NCI-H1694 (cell line): ENCODE measurements around the gene MTCL1.

Experiments
- DNase-seq: peaks from one replicate; lab custom pipeline; 2025; lab: John Stamatoyannopoulos, UW

Gene MTCL1

GRCh38 chr18:8794156-8794933 lies 89.0 kb downstream of the MTCL1 start:
- DNase-seq: no peak

- DNase-seq: no peak
Measured at GRCh38 chr18:8794934-8795280, 89.6 kb downstream of the MTCL1 start.

- no peak for DNase-seq
Measured at GRCh38 chr18:8795586-8796325, 90.4 kb downstream of the MTCL1 start.

- no peak for DNase-seq
Measured at GRCh38 chr18:8797206-8797605, 91.8 kb downstream of the MTCL1 start.

GRCh38 chr18:8799001-8799400 lies 93.6 kb downstream of the MTCL1 start:
- peak; percentile 44 for DNase-seq

- peak; percentile 70 for DNase-seq
Measured at GRCh38 chr18:8799596-8800441, 94.5 kb downstream of the MTCL1 start.

GRCh38 chr18:8800445-8800844 lies 95.1 kb downstream of the MTCL1 start:
- DNase-seq: no peak

- no peak for DNase-seq
Measured at GRCh38 chr18:8800876-8801262, 95.5 kb downstream of the MTCL1 start.

- DNase-seq: no peak
Measured at GRCh38 chr18:8801263-8801901, 96.0 kb downstream of the MTCL1 start.

- DNase-seq: no peak
Measured at GRCh38 chr18:8802017-8802672, 96.8 kb downstream of the MTCL1 start.

GRCh38 chr18:8803063-8803795 lies 97.9 kb downstream of the MTCL1 start:
- DNase-seq: no peak

- DNase-seq: no peak
Measured at GRCh38 chr18:8803957-8804356, 98.6 kb downstream of the MTCL1 start.

- no peak for DNase-seq
Measured at GRCh38 chr18:8805552-8805951, 100.2 kb downstream of the MTCL1 start.

- DNase-seq: no peak
Measured at GRCh38 chr18:8806100-8806797, 100.9 kb downstream of the MTCL1 start.

- no peak for DNase-seq
Measured at GRCh38 chr18:8806798-8807487, 101.6 kb downstream of the MTCL1 start.

GRCh38 chr18:8807488-8807805 lies 102.1 kb downstream of the MTCL1 start:
- DNase-seq: no peak

- DNase-seq: no peak
Measured at GRCh38 chr18:8808001-8808400, 102.6 kb downstream of the MTCL1 start.

GRCh38 chr18:8809514-8809913 lies 104.2 kb downstream of the MTCL1 start:
- DNase-seq: no peak

GRCh38 chr18:8810157-8810556 lies 104.8 kb downstream of the MTCL1 start:
- no peak for DNase-seq

GRCh38 chr18:8811115-8811514 lies 105.8 kb downstream of the MTCL1 start:
- no peak for DNase-seq
